Amniotic epithelial cell (primary cell): ENCODE measurements around the gene PLA2G6.
"Not testable (repeated sequence)": the region's sequence is repeated elsewhere in the genome, so short reads cannot be mapped to it uniquely, and the experiment has no call there.

ENCODE experiments used
- DNase-seq: peaks from one replicate; pipeline ENCODE4 v3.0.0-alpha.2; 2010; ENCODE audit warnings: low read depth

PLA2G6 gene

DNA sequence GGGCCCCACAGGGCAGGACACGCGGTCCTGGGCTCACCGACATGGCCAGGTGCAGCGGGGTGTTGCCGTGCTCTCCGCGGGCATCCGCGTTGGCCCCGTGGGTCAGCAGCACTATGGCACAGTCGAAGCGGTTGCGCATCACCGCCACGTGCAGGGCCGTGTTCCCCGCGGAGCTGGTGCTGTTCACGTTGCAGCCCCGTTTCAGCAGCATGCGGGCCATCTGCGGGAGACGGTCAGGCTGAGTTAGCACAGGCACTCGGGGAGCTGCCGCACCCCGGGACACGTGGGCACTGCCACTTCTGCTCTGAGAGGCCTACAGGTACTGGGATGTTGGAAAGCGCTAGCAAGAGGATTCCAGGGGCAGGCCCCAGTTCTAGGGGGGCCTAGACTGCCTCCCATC, 48.8 kb downstream of the PLA2G6 start:
- DNase-seq: no peak

DNA sequence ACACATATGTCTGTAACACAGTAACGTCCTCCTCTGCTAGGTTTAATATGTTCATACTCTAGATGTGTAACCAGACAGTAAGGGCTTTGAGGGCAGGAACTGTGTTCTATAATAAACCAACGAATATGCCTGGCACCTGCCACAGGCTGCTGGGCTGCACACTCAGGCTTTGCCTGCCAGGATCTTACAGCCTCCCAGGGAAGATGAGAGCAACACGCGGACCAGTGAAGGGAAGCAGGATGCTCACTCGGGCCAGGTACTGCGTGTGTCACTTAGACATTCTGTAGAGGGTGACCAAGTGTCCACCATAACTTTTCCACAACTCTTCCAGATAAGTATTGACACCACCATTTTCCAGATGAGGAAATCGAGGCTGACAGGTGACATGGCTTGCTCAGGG, 49.5 kb downstream of the PLA2G6 start:
- no peak for DNase-seq

DNA sequence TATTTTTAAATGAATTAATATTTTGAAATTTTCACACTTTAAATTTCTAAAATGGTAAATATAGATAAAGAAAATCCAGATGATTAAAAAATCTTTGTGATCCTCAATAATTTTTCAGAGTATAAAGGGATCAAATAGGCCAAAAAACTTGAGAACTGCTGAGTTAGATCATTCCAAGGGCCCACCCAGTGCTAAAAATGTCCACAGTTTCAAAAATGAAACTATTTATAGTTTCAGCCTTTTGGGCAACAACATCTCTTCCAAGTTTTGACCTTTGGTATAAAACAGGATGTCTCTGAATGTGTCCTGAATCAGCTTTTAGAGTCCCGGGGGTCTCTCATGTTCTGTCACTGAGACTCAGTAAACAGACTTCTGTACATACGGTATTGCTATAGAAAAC, 50.2 kb downstream of the PLA2G6 start:
- no peak for DNase-seq

DNA sequence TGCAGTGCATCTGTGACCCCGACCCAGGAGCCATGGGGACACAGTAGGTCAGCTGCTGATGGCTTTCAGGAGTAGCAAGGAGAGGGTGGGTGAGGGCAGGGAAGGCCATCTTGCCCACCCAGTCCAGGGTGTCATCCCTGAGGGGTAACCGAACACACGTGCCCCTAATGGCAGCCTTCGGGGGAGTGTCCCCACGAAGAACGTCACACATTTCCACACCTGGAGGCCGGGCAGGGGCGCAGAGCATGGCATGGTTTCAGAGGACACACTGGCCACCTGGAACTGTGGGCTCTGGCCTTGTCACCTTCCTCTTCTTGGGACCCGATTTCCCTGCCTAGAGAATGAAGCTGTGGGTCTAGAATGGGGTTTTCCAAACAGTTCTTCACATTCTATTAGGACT, 51.8 kb downstream of the PLA2G6 start:
- DNase-seq: no peak

DNA sequence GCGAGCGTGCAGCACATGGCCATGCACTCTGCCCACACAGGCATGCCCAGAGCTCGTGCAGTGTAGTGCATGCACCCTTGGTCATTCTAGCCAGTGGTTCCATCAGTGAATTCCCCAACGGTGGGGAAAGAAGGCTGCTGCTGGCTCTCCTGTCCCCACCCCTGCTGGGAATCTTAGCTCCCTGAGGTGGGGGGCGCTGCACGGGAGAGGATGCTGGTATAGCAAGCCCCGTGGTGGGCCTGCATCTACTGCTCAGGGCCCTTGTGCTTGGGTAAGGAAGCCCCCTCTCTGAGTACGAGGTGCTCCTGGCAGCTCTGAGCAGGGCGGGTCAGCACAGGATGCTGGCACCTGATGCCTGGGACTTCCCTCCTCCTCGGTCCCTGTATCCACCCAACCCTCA, 52.6 kb downstream of the PLA2G6 start:
- DNase-seq: no peak

DNA sequence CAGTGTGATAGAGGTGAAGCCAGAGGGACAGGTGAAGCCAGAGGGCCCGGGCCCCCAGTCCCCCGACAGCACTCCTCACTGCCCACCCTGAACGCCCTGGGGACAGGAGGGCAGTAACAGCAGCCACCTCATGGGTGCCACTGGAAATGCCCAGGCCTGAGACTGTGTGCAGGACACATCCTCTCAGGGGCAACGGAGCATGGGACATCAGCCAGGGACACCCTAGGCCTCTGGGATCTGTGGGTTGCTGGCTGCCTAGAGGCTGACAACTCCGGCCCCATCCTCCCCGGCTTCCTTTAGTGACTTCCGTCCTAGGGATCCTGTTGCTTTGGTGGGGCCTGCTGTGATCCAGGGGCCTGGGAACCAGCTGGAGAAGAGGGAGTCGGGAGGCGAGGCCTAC, 53.8 kb downstream of the PLA2G6 start:
- no peak for DNase-seq

DNA sequence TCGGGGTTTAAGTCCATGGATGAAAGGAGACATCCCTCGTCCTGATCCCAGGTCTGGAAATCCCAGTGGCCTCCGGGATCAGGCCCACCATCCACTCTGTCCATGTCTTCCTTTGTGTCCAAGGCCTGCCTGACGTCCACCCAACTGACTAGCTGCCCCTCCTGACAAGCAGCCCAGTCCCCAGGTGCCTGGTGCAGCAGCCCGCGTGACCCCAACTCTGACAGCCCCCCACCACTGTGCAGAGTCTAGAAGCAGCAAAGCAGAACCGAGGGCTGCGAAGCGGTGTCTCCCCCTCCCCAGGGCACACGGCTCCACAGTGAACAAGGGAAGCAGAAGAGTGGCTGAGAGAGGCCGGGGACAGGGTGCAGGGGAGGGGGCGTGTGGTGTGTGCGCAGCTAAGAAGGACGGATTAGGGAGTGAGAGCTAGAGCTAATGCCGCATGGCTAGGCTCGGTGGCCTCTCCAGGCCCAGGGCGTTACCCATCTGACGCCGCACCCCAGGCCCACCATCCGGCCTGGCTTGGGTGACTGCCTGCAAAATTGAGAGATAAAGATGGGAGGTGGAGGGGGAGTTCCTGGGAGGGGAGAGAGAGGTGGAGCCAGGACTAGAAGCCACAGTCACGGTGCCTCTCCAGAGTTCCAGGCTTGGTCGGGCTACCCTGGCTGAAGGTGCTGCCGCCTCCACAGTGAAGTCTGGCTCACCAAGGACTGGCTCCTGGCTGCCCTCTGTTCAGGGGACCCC, 54.5 kb downstream of the PLA2G6 start:
- DNase-seq: no peak

DNA sequence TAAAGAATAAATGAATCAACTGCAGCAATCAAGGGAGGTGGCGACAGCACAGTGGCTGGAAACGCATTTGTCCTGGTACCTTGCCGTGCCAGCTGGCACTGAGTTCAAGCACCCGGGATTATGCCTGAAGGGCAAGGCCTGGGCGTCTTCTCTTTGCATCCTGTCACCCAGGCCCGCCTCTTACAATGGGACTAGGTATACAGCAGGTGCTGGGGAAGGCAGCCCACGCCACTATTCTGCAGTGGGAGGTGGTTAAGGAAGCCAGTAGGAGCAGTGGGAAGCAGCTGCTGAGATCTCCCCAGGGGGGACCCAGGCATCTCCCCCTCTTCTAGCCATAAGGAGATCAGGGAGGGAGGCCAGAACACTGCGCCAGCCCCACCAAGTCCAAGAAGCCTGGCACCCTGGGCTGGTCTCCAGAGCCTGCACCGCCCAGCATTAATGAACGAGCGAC, 55.9 kb downstream of the PLA2G6 start:
- no peak for DNase-seq

DNA sequence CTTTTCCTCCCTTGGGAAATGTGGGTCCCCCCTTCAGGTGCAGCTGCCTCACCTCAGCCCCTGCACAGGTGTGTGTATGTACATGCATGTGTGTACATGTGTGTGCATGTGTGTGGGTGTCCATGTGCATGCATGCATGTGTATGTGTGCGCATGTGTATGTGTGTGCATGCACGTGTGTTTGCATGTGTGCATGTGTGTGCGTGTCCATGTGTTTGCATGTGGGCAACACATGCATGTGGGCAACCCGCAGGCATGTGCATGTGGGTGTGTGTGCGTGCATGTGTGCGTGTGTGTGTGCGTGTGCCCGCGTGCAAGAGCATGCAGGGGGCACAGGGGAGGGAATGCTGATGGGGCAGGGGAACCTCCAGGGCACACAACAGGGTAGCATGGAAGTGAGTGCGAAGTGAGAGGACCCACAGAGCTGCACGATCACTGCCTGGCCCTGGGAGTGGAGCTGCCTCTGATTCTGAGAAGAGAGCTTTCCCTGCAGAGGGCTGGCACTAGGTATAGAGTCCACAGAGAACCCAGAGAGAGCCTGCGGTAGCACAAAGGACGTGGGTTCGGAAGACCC, 56.5 kb downstream of the PLA2G6 start:
- DNase-seq: no peak

DNA sequence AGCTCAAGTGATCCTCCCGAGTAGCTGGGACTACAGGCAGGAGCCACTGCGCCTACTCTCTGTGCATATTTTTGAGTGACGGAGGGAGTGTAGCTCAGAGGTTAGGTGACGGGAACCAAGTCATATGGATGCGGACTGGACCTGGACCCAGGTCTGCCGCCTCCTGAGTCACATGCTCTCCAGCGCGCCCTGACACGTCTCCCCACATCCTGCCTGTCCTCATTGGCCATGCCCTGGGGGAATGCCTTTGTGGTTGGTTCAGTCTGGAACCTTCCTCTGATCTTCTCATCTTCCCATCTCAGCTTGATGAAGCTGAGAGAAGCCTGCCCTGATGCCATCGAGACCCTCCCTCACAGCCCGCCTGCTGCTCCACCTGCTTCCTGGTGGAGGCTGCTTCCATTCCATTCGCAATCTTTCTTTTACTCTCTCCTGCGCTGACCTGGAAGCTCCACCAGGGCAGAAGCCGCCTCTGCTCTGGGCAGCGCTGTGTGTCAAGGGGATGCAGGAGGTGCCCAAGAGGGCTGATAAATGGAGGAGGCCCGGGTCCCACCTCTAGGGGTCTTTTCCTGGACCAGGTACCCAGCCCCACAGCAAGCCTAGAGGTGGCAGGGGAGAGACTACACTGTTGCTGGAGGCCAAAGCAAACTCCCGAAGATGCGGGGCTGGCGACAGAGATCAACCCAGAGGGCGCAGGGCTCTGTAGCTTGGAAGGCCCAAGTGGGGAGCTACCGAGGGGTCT, 57.2 kb downstream of the PLA2G6 start:
- DNase-seq: no peak

DNA sequence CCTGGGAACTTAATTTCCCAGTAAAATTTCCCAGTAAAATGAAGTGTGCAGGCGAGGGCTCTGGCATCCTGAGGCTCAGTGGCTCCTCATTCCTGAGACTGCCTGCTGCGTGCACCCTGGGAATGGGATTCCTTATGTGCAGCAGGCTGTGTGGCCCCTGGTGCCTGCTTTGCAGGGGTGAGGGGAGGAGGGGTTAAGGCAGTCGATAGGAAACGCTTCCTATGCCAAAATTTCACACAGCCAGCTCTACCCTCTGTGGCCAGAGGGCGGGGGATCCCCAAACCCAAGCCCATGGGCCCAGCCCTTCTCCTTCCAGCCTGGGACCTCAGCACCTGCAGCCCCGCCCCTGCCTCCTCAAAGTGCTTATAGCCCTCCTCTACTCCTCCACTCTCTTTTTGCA, 59.0 kb downstream of the PLA2G6 start:
- no peak for DNase-seq

DNA sequence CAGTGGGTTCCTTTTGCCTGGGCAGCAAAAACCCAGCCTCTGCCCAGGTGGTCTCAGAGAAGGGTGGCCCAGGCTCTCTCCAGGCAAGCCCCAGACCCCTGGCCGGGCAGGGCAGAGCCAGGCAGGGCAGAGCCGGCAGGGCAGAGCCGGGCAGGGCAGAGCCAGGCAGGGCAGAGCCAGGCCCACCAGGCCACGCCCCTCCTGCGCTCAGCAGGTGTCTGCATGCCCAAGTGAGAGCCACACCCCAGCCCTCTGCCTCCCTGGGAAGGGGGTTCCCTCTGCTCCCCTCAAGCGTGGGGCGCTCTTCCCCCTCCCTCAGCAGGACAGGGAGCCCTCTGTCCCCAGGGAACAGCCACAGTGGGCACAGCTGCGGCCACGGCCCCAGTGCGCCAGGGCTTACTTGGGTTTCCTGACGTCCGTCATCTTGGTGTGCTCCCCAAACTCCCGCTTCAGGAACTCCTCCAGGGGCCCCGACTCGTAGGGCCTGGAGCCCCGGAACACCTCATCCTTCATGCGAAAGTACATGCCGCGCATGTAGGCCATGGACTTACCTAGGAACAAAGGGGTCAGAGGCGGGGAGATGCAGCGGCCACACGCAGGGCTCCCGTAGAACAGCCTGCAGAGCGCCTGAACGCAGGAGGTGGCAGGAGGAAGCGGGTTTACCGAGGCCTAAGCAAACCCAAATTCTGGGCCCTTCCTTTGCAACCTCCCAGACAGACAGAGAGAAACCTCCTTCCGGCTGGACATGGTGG, 61.1 kb downstream of the PLA2G6 start:
- DNase-seq: no peak

DNA sequence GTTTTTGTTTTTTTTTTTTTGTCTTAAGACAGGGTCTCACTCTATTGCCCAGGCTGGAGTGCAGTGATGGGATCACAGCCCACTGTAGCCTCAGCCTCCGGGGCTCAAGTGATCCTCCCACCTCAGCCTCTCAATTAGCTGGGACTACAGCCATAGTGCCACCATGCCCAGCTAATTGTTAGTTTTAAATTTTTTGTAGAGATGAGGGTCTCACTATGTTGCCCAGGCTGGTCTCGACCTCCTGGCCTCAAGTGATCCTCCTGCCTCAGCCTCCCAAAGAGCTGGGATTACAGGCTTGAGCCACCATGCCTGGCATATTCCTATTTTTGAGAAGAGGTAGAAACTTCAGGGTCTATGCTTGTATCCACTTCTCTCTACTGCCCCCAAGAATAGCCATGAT, 62.9 kb downstream of the PLA2G6 start:
- DNase-seq: not testable (repeated sequence)

DNA sequence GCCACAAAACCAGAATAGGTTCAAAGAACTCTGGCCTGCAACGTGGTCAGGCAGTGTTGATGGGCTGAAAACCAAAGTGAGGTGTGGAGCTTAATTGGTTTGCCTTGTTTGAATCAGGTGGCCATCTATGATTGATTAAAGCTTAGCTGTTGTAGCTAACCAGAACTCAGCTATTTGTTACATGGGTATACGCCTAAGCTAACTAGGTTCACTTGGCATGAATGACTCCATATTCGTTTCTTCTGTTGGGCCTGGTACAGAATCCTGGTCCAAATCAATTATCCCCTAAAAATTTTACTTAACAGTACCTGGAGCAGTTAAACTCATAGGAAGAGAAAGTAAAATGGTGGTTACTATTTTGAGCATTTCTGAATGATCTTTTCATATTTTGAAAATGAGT, 63.4 kb downstream of the PLA2G6 start:
- no peak for DNase-seq

DNA sequence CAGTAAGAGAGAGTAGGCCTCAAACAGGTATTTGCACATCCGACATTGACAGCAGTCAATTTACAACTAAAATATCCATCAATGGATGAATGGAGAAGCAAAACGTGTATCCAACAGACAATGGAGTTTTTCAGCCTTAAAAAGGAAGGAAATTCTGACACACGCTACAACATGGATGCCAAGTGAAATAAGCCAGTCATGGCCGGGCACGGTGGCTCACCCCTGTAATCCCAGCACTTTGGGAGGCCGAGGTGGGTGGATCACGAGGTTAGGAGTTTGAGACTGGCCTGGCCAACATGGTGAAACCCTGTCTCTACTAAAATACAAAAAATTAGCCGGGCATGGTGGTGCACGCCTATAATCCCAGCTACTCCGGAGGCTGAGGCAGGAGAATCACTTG, 64.1 kb downstream of the PLA2G6 start:
- DNase-seq: not testable (repeated sequence)

DNA sequence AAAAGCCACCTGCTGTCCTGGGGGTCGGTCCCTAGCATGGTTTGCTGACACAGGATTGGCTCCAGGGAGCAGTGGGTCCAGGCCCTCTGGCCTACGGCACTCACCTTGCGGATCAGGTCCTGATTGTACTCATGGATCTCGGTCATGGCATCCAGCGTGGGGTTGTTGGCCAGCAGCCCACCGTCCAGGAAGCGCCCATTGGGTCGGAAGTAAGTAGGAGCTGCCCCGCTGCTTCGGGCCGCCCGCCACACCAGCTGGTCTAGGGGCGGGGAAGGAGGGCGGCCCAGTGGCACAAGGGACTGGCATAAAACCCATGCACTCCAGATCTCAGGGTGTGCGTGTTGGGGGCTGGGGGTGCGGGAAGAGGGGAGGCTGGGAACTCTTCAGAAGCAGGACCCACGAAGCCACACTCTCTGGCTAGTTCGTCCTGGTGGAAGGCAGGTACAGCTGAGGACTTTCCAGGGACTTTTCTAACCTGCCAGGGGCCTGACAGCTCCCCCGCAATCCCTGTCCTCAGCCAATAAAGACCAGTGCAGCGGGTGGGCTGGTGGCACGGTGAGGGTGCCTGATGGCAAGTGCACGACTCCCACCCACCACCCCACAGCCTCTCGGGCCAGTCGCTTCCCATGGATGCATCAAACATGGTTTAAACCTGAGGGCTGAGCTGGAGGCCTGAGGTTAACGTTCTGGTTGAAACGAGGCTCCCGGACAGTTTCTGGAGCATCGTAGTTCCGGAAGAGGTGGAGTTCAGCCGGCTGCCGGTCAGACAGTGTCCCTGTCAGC, 66.0 kb downstream of the PLA2G6 start:
- DNase-seq: no peak

DNA sequence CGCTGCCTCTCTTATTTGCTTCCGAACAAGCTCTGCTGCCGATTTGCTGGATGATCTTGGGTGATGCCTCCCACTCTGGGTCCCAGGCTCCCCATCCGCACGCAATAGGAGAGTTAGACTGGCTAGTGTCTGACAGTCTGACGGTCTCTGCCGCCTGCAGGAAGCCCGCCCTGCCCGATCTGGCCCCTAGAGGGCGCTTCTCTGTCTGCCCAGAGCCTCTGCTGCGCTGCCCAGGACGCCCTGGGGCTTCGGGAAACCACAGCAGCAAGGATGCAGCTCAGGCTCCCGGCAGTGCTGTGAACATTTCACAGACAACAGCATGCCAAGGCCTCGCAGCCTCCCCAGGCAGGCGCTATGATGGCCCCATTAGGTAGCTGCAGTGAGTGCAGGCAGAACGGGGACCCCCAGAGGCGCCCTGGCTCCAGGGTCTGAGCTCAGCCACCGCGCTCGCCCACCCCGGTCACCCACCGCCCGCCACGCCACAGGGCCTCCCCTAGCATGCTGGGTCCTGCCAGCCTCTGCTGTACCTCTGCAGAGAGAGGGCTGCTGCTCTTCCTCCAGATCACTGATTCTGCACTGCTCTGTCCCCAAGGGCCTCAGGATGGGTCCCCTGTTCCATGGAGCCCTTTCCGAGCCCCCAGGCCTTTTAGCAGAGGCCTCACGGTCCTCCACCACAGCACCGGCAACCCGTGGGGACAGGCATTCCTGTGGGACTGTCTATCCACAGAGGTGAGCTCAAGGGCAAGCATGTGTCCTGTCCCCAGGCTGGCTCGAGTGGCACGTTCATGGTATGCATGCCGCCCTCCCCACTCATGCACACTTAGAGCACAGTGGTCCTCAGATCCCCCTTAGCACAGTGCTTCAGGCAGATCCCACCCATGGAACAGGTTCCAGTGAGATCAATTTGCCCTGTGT, 66.9 kb downstream of the PLA2G6 start:
- DNase-seq: peak; percentile 75

DNA sequence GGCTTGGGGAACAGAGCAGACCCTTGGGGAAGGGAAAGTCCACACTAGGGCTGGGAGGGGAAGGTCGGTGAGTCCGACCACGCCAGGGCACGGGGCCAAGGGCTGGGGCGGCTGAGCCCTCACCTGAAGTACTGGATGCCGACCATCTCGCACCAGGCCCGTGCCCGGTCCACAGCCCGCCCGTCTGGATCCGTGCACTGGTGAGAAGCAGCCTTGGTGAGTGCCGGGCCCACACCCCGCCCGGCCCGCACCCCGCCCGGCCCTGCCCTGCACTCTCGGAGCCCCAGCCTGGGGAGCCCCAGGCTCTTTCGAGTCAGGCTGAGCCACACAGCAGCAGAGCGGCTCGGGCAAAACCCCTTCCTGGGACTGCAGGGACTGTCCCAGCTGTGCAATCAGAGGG, 69.2 kb downstream of the PLA2G6 start:
- no peak for DNase-seq

DNA sequence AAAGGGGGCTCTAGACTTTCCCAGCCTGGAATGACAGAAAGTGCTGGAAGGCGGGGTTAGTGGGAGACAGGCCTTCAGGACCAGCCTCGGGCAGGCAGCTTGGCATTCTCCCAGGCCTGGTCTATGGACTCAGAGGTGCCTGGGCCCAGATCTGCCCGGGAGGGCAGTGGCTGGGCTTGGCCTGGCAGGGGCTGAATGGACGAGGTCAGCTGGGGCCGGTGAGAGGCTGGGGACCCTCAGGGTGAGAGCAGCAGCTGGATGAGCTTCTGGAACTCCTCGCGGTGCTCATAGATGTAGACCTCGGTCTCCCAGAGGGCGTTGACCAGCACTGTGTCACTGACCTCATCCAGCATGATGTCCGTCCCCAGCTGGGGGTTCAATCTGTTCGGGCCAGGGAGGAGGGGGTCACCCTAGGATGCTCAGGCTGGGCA, 69.7 kb downstream of the PLA2G6 start:
- DNase-seq: no peak
